Transverse colon (tissue), 4 donors: Measurements from ENCODE around the gene WSCD1.

Experiments used
- CTCF ChIP-seq, 5 experiments: fragments of 200-600 bp in 3 of 5; fragments of 450-650 bp in 2 of 5; sonication (generic) in 3 of 5; IDR thresholded peaks; 1 replicate in 2 of 5; 2 replicates in 3 of 5; pipeline ENCODE4 v1.5.1; 2016 to 2017; ENCODE audit warnings: antibody characterized with exemption in 5 of 5, inconsistent platforms in 3 of 5, mild to moderate bottlenecking in 2 of 5, moderate library complexity in 1 of 5
- EP300 ChIP-seq: sonication (generic); formaldehyde crosslinking; IDR thresholded peaks from one replicate; pipeline ENCODE4 v1.6.1; 2017; ENCODE audit warnings: antibody characterized with exemption, low read depth
- POLR2A ChIP-seq: fragments of 450-650 bp; IDR thresholded peaks from one replicate; pipeline ENCODE4 v1.6.1; 2016; ENCODE audit warnings: antibody characterized with exemption, mild to moderate bottlenecking, moderate library complexity
- POLR2AphosphoS5 ChIP-seq, 3 donors: sonication (generic); formaldehyde crosslinking; IDR thresholded peaks; one replicate each; pipeline ENCODE4 v1.6.1; 2016; ENCODE audit warnings: antibody characterized with exemption in 3 of 3

- no peak for TF ChIP-seq CTCF (IDR thresholded peaks at IDR 0.05)
- no peak for TF ChIP-seq POLR2A
- TF ChIP-seq POLR2AphosphoS5 (IDR thresholded peaks at IDR 0.05), result no peak
- TF ChIP-seq EP300, result no peak
Observed at GRCh38 chr17:6165806-6166205, 95.6 kb downstream of the WSCD1 start.
